ENCODE results near the gene CITED4. TPM values are rescaled to one million over a fixed set of nuclear protein-coding genes. Genes with fewer than 3 reads are reported as not detected.
"Not testable (repeated sequence)": the region's sequence is repeated elsewhere in the genome, so short reads cannot be mapped to it uniquely, and the experiment has no call there.

CITED4 gene
- total RNA-seq, 1 donor from 2014 or later: 0.98 TPM

GRCh38 chr1:40898431-40898901 lies 36.3 kb upstream of the CITED4 start:
- CTCF ChIA-PET: no interaction called here
- H3K27ac Mint-ChIP-seq: no peak overlapping the region
- intact Hi-C loops (cut with micrococcal nuclease): no loop called here
- no peak for TF ChIP-seq CTCF (IDR thresholded peaks at IDR 0.05)
- H3K4me1 Mint-ChIP-seq: no peaks in the 10 kb centered on the region
- H3K9me3 Mint-ChIP-seq: peaks cover 18% of the 10 kb centered on the region
- peaks cover 6% of the 10 kb centered on the region for H3K27me3 Mint-ChIP-seq
- DNase-seq: no peak
- no peak overlapping the region for H3K4me3 Mint-ChIP-seq
- H3K36me3 Mint-ChIP-seq (ENCODE audit: low read depth): no peaks in the 10 kb centered on the region
- ATAC-seq (ENCODE audit: low read depth): peak; percentile 37
- POLR2A ChIA-PET: no interaction called here

GRCh38 chr1:40897513-40897912 lies 35.4 kb upstream of the CITED4 start:
- peaks cover 23% of the 10 kb centered on the region for H3K9me3 Mint-ChIP-seq
- no peaks in the 10 kb centered on the region for H3K36me3 Mint-ChIP-seq (ENCODE audit: low read depth)
- no peak for DNase-seq
- no peak for ATAC-seq (ENCODE audit: low read depth)
- intact Hi-C loops (cut with micrococcal nuclease): no loop called here
- no peak for TF ChIP-seq CTCF (IDR thresholded peaks at IDR 0.05)
- ChIA-PET POLR2A (no interaction called here), CTCF (no interaction called here)
- H3K27me3 Mint-ChIP-seq: peaks cover 6% of the 10 kb centered on the region
- H3K4me1 Mint-ChIP-seq: no peaks in the 10 kb centered on the region
- no peak overlapping the region for H3K4me3 Mint-ChIP-seq
- no peak overlapping the region for H3K27ac Mint-ChIP-seq

GRCh38 chr1:40896482-40896881 lies 34.3 kb upstream of the CITED4 start:
- ATAC-seq (ENCODE audit: low read depth) (no peak), DNase-seq (no peak)
- Mint-ChIP-seq H3K27me3 (peaks cover 3% of the 10 kb centered on the region), H3K27ac (no peak overlapping the region), H3K4me1 (no peaks in the 10 kb centered on the region), H3K4me3 (no peak overlapping the region), H3K9me3 (peaks cover 23% of the 10 kb centered on the region), H3K36me3 (ENCODE audit: low read depth) (no peaks in the 10 kb centered on the region)
- POLR2A ChIA-PET: interaction anchor here (0.7 kb wide), 1 partner anchor 75 kb away, joined by 6 read pairs; no protein-coding TSS in a partner anchor
- intact Hi-C loops (cut with micrococcal nuclease): no loop called here
- TF ChIP-seq CTCF (IDR thresholded peaks at IDR 0.05): no peak
- CTCF ChIA-PET: no interaction called here

GRCh38 chr1:40895601-40896000 lies 33.4 kb upstream of the CITED4 start:
- H3K27me3 Mint-ChIP-seq: peaks cover 7% of the 10 kb centered on the region
- no peak overlapping the region for H3K4me3 Mint-ChIP-seq
- no peak for TF ChIP-seq CTCF (IDR thresholded peaks at IDR 0.05)
- ChIA-PET POLR2A (no interaction called here), CTCF (no interaction called here)
- DNase-seq: no peak
- no peaks in the 10 kb centered on the region for H3K4me1 Mint-ChIP-seq
- H3K36me3 Mint-ChIP-seq (ENCODE audit: low read depth): no peaks in the 10 kb centered on the region
- ATAC-seq (ENCODE audit: low read depth): no peak
- H3K9me3 Mint-ChIP-seq: peaks cover 23% of the 10 kb centered on the region
- intact Hi-C loops (cut with micrococcal nuclease): no loop called here
- H3K27ac Mint-ChIP-seq: no peak overlapping the region

- H3K4me1 Mint-ChIP-seq; H3K27ac Mint-ChIP-seq; DNase-seq; POLR2A ChIA-PET; ATAC-seq (ENCODE audit: low read depth); intact Hi-C loops (cut with micrococcal nuclease); H3K36me3 Mint-ChIP-seq (ENCODE audit: low read depth); CTCF ChIA-PET; H3K4me3 Mint-ChIP-seq: not testable (repeated sequence)
- H3K27me3 Mint-ChIP-seq: peaks cover 10% of the 10 kb centered on the region
- H3K9me3 Mint-ChIP-seq: peaks cover 23% of the 10 kb centered on the region
These were observed 32.7 kb upstream of the CITED4 start for GRCh38 chr1:40894858-40895257.

GRCh38 chr1:40894455-40894854 lies 32.3 kb upstream of the CITED4 start:
- no peak for ATAC-seq (ENCODE audit: low read depth)
- TF ChIP-seq CTCF (IDR thresholded peaks at IDR 0.05): no peak
- H3K27ac Mint-ChIP-seq: no peak overlapping the region
- CTCF ChIA-PET: no interaction called here
- intact Hi-C loops (cut with micrococcal nuclease): no loop called here
- H3K27me3 Mint-ChIP-seq: peaks cover 10% of the 10 kb centered on the region
- no peaks in the 10 kb centered on the region for H3K36me3 Mint-ChIP-seq (ENCODE audit: low read depth)
- H3K9me3 Mint-ChIP-seq: peaks cover 23% of the 10 kb centered on the region
- no peak for DNase-seq
- H3K4me3 Mint-ChIP-seq: no peak overlapping the region
- no peaks in the 10 kb centered on the region for H3K4me1 Mint-ChIP-seq
- POLR2A ChIA-PET: no interaction called here

Data from activated B cell treated with CpG ODN at 0.5 μM for 24 hours (primary cell).